HFFc6 (cell line): ENCODE data around the gene DHRS13. TPM values are rescaled to one million over a fixed set of nuclear protein-coding genes. Genes with fewer than 3 reads are reported as not detected.

ENCODE experiments used
- DNase-seq: peaks from one replicate; pipeline ENCODE4 v3.0.0-alpha.2; 2018
- H3K27ac Mint-ChIP-seq: 2 replicates; pipeline ENCODE4 v1.8.0; 2020; ENCODE audit warnings: mild to moderate bottlenecking, mixed read lengths
- H3K27me3 Mint-ChIP-seq: 2 replicates; pipeline ENCODE4 v1.8.0; 2021; ENCODE audit warnings: mild to moderate bottlenecking, moderate library complexity, mixed read lengths; ENCODE audit not compliant: insufficient read depth
- H3K36me3 Mint-ChIP-seq: 2 replicates; pipeline ENCODE4 v1.8.0; 2021; ENCODE audit warnings: low read depth, mixed read lengths
- H3K4me1 Mint-ChIP-seq: 2 replicates; pipeline ENCODE4 v1.8.0; 2020; ENCODE audit warnings: low read depth, mixed read lengths
- H3K4me3 Mint-ChIP-seq: 2 replicates; pipeline ENCODE4 v1.8.0; 2020; ENCODE audit warnings: mild to moderate bottlenecking, moderate library complexity, mixed read lengths
- H3K9me3 Mint-ChIP-seq: 2 replicates; pipeline ENCODE4 v1.8.0; 2020; ENCODE audit warnings: mild to moderate bottlenecking, mixed read lengths
- total RNA-seq, 6 experiments: library from RNA; stranded (reverse); fragmentation: NEBNext Ultra II Directional; extraction: Animal tissue kit (Norgen Biotek cat#: 25700); gene quantifications; 2 replicates in 1 of 6; 3 replicates in 5 of 6; pipeline ENCODE4 v1.2.3, GENCODE V29; 2021
- TF ChIP-seq, protein P1 (sequence below): fragments of 200-600 bp; sonication (generic); IDR thresholded peaks from 2 replicates; pipeline ENCODE4 v1.5.0; 2021; ENCODE audit warnings: antibody characterized with exemption, mild to moderate bottlenecking

DHRS13 gene
- total RNA-seq, 6 experiments from 2014 or later, result 1.5 to 3.0 (median 2.2) TPM

- Mint-ChIP-seq H3K27me3 (no peaks in the 10 kb centered on the region), H3K9me3 (no peaks in the 10 kb centered on the region), H3K36me3 (peaks cover 29% of the 10 kb centered on the region), H3K27ac (peak overlapping the region; percentile 96), H3K4me1 (peaks cover 51% of the 10 kb centered on the region), H3K4me3 (peak overlapping the region; percentile 82)
- TF ChIP-seq, protein P1, sequence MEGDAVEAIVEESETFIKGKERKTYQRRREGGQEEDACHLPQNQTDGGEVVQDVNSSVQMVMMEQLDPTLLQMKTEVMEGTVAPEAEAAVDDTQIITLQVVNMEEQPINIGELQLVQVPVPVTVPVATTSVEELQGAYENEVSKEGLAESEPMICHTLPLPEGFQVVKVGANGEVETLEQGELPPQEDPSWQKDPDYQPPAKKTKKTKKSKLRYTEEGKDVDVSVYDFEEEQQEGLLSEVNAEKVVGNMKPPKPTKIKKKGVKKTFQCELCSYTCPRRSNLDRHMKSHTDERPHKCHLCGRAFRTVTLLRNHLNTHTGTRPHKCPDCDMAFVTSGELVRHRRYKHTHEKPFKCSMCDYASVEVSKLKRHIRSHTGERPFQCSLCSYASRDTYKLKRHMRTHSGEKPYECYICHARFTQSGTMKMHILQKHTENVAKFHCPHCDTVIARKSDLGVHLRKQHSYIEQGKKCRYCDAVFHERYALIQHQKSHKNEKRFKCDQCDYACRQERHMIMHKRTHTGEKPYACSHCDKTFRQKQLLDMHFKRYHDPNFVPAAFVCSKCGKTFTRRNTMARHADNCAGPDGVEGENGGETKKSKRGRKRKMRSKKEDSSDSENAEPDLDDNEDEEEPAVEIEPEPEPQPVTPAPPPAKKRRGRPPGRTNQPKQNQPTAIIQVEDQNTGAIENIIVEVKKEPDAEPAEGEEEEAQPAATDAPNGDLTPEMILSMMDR, result no peak
- DNase-seq, result peak; percentile 93
These were observed 43.4 kb upstream of the DHRS13 start for GRCh38 chr17:28946239-28946638.

DNA sequence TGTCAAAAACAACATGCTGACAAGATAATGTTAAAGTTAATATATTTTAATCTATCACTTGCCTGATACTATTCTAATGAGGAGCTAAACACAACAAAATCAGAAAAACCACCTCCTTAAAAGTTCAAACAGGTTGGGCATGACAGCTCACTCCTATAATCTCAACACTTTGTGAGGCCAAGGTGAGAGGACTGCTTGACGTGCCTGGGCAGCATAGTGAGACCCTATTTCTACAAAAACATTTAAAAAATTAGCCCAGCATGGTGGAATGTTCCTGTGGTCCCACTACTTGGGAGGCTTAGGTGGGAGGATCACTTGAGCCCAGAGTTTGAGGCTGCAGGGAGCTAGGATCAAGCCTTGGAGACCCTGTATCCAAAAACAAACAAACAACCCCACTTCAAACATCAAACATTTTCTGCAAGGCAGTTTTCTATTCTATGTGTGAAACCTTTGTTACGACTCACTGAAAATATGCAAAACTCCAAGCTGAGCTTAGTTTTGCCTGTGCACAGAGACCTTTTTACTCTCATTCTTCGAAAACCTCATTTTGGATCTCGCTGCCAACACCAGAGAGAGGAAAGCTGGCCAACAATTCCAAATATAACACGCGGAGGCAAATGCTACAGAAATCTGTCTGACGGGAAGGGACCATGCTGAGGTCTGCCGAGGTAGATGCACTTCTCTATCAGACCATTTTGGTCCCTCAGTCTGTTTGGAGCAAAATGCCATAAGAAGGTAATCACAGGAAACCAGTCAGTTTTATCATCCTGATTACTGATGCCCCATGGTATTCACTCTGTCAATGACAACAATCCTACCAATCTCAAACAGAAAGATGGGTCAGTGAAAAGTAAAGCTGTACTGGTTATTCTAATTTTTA is 42.2 kb upstream of the DHRS13 start:
- TF ChIP-seq, protein P1, result no peak
- no peaks in the 10 kb centered on the region for H3K9me3 Mint-ChIP-seq
- peak; percentile 67 for DNase-seq
- H3K4me1 Mint-ChIP-seq, result peaks cover 57% of the 10 kb centered on the region
- peak overlapping the region; percentile 96 for H3K27ac Mint-ChIP-seq
- no peaks in the 10 kb centered on the region for H3K27me3 Mint-ChIP-seq
- H3K4me3 Mint-ChIP-seq, result peak overlapping the region; percentile 82
- H3K36me3 Mint-ChIP-seq, result peaks cover 29% of the 10 kb centered on the region

GRCh38 chr17:28944343-28944742 is 41.5 kb upstream of the DHRS13 start:
- no peaks in the 10 kb centered on the region for H3K27me3 Mint-ChIP-seq
- peaks cover 65% of the 10 kb centered on the region for H3K4me1 Mint-ChIP-seq
- H3K27ac Mint-ChIP-seq, result peak overlapping the region; percentile 96
- H3K36me3 Mint-ChIP-seq, result peaks cover 29% of the 10 kb centered on the region
- no peak overlapping the region for H3K4me3 Mint-ChIP-seq
- TF ChIP-seq, protein P1, result no peak
- DNase-seq, result no peak
- no peaks in the 10 kb centered on the region for H3K9me3 Mint-ChIP-seq

- TF ChIP-seq, protein P1, result no peak
- Mint-ChIP-seq H3K9me3 (no peaks in the 10 kb centered on the region), H3K4me1 (peaks cover 66% of the 10 kb centered on the region), H3K4me3 (no peak overlapping the region), H3K27me3 (no peaks in the 10 kb centered on the region), H3K27ac (peak overlapping the region; percentile 18; the same call in 1 of the 2 replicates), H3K36me3 (peaks cover 17% of the 10 kb centered on the region)
- no peak for DNase-seq
These were observed 40.0 kb upstream of the DHRS13 start for GRCh38 chr17:28942925-28943324.

- Mint-ChIP-seq H3K27ac (no peak overlapping the region), H3K4me3 (no peak overlapping the region), H3K9me3 (no peaks in the 10 kb centered on the region), H3K4me1 (peaks cover 69% of the 10 kb centered on the region), H3K36me3 (peaks cover 11% of the 10 kb centered on the region), H3K27me3 (no peaks in the 10 kb centered on the region)
- DNase-seq, result no peak
- TF ChIP-seq, protein P1, result no peak
These were observed 38.4 kb upstream of the DHRS13 start for GRCh38 chr17:28941251-28941650.
